ENCODE measurements around the gene ALG8.
"Not testable (repeated sequence)": the region's sequence is repeated elsewhere in the genome, so short reads cannot be mapped to it uniquely, and the experiment has no call there.

ALG8 gene

DNA sequence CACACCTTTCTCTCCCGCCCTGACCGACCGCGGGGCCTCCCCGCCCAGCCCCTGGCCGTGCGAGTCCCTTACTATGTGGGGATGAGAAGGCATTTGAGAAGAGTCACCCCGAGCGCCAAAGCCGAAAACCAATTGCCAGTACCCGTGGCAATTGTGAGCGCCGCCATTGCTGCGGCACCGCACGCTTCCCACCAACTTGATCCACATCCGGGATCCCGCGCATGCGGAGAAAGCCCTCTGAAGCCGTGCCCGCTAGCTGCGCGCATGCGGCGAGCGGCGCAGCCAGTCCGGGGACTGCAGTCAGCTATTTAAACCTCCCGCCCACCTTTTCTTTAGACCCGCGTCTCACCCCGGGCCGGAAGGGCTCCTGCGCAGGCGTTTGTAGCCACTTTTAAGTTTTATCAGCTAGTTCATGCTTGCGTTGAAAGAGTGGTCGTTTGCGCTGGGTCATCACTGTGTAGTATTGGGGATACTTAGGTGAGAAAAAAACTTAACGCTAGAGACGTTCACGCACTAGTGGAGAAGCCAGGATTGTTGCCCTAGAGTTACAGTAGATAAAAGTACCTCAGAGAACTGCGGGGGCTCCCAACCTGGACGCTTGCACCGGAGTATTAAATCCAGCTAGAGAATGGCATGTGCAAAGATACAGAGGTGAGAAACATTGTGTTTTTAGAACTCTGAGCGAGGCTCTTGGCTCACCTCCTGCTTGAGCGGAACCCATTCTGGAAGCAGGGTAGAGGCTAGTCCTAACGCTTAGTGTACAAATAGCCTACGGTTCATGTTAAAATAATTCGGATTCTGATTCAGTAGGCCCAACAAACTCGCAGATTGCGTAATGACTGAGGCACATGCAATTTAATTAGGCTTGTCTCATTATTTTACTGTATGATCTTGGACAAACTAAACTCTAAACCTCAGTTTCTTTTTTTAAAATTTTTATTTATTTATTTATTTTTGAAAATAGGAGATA, at the start of gene ALG8:
ALG8 (minus strand) TSS at position 205 of the 970 bp plus-strand sequence; CDS start at position 167, 38 bp downstream.
- DNase-seq, result peak; percentile 97

GRCh38 chr11:78188286-78189173, 49.1 kb upstream of the ALG8 start, which contains the start of the genes KCTD21 and USP35:
Gene KCTD21, minus strand, starts transcription at chr11:78188626. Its CDS starts 14,072 bp downstream, at chr11:78174554.
Gene USP35, plus strand, starts transcription at chr11:78188919. Its CDS starts 7,327 bp downstream, at chr11:78196246.
- DNase-seq, result peak; percentile 91 to 93

GRCh38 chr11:78187366-78188285, 48.2 kb upstream of the ALG8 start:
- DNase-seq, result peak; percentile 65 to 84

GRCh38 chr11:78181185-78181584, 41.8 kb upstream of the ALG8 start:
- no peak for DNase-seq

GRCh38 chr11:78180751-78181150, 41.3 kb upstream of the ALG8 start:
- DNase-seq, result no peak

GRCh38 chr11:78179459-78180071, 40.1 kb upstream of the ALG8 start:
- no peak for DNase-seq

- no peak for DNase-seq
These were observed 37.8 kb upstream of the ALG8 start for GRCh38 chr11:78177216-78177615.

DNA sequence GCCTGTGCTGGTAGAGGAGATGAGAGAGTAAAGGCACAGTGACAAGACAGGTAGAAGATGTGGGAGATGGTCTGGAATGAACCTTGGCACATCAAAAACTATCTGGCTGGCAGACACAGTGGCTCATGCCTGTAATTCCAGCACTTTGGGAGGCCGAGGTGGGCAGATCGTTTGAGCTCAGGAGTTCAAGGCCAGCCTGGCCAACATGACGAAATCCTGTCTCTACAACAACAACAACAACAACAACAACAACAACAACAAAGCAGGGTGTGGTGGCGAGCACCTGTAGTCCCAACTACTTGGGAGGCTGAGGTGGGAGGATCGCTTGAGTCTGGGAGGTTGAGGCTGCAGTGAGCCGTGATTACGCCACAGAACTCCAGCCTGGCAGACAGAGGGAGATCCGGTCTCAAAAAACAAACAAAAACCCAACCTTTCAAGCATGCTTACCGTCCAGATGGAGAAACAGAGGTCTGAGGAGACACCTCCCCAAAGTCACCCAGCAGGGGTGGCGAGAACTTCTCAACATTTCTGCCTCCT, 37.2 kb upstream of the ALG8 start:
- DNase-seq, result no peak

DNA sequence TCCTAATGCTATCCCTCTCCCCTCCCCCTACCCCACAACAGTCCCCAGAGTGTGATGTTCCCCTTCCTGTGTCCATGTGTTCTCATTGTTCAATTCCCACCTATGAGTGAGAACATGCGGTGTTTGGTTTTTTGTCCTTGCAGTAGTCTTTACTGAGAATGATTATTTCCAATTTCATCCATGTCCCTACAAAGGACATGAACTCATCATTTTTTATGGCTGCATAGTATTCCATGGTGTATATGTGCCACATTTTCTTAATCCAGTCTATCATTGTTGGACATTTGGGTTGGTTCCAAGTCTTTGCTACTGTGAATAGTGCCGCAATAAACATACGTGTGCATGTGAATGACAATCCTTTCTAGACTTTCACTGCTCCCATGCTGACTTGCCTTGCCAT, 36.4 kb upstream of the ALG8 start:
- not testable (repeated sequence) for DNase-seq

DNA sequence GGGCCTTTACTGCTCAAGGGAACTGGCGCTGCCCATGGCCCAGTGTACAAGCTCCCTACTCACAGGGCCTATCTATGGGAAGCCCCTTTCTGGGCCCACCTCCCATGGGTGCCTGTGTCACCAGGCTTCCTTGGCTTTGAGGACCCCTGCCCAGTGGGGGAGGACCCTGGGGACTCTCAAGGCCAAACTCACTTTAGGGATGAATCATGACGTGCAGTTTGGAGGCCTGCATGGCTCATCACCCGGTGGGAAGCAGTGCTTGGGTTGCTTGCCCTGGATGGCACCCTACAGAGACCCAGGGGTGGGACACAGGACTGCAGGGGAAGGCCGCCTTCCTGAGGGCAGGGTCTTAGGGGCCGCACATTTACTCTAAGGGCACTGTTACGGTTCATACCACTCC, 32.5 kb upstream of the ALG8 start:
- no peak for DNase-seq

- no peak for DNase-seq
These were observed 31.6 kb upstream of the ALG8 start for GRCh38 chr11:78170874-78171549.

DNA sequence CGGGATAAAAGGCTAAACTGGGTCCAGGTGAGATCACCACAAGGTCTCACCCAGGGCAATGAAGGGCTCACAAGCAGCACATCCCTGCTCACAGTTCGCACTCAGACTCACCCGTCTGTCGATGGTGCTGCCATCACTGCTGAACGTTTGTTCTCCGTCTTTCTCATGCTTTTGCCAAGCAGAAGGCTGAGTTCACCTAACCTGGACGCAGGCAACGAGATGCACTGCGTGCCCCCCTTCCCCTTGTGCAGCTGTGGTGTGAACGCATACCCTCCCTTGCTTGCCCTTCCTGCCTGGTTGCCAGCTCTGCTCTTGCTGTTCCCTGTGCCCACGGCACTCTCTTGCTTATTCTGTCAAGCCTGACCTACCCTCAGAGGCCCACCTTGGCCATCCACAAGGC, 31.0 kb upstream of the ALG8 start:
- no peak for DNase-seq

DNA sequence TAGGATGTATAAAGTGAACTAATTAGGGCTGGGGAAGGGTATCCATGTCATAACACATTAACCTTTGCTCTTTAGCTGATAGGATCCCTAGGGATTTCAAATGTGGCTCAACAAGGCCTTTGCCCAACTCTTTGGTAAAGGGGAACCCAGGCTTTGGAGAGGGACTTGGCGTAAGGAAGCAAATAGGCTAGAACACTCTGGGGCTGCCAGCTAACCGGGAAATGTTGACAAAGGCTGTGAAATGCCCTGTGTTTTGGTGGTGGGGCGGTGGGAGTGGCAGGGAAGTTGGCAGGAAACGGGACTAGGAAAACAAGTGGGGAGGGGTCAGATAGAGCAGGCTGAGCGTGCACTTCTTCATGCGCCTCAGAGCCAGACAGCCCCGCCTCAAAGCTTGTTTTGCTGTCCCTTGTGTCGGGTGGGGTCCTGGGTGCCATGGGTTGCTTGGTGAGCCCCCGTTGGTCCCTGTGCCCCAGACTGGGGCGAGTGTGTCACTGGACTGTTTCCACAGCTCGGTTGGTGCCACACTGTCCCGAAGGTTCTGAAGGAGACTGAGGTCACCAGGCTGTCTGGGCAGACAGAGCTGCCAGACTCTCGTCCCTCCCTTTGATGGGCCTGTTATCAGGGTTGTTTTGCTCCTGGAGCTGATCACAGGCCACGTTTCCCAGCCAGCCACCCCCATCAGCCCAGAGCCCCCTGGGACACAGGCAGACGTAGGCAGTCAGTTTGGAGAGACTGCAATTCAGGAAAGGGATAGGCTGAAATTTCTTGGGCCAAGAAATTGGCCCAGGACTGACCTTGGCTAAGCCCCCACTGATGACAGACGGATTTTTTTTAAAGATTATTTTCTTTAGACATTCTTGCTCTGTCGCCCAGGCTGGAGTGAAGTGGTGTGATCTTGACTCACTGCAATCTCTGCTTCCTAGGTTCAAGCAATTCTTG, 29.4 kb upstream of the ALG8 start:
- no peak for DNase-seq

- no peak for DNase-seq
These were observed 27.5 kb upstream of the ALG8 start for GRCh38 chr11:78166855-78167469.

DNA sequence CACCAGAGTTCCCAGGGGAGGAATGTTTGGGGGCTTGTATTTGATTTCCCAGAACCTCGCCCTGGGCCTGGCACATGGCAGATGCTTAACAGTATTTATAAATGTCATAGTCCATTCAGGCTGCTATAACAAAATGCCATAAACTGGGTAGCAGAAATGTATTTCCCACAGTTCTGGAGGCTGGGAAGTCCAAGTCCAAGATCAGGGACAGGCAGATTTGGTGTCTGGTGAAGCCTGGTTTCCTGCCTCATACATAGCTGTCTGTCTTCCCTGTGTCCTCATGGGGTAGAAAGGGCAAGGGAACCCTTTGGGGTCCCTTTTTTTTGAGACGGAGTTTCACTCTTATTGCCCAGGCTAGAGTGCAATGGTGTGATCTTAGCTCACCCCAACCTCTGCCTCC, 25.0 kb upstream of the ALG8 start:
- DNase-seq, result no peak

GRCh38 chr11:78163828-78164227, 24.4 kb upstream of the ALG8 start:
- DNase-seq, result no peak

DNA sequence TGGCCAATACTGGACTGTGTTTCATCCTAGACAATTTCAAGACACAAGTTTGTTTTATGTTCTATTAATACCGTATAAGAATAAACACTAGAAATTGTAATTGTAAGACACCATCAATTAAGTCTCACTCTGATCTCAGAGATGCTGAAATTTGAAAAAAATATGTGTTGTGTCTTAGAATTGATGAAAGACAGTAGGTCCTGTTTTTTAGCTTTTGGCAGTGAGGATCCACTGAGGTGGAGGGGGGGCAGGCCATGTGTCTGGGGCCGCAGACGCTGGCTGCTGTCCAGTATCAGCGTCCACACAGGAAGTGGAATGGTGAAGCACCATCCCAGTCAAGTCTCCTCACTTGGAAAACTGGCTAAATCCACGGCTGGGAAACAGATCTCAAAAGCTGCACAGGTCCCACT, 22.5 kb upstream of the ALG8 start:
- no peak for DNase-seq

GRCh38 chr11:78161346-78161745, 21.9 kb upstream of the ALG8 start:
- no peak for DNase-seq

DNA sequence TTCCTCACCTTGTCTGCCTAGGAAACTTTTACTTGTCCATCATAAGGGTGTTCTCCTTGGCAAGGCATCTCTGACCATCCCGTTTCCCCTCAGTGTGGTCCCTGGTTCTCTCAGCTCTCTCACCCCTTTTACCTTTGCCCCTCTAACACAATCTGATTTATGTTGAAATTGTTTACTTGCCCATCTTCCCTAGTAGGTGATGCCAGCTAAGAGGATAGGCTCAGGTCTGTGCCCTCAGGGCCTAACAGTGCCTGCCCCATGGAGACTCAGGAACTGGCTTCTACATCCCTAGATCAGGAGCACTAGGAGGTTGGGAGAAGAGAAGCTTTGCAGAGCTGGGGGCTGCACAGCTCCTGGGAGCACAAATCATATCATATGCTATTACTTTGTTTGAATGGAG, 21.1 kb upstream of the ALG8 start:
- DNase-seq, result no peak

Measured in CD4-positive, alpha-beta T cell treated with Interleukin-1 beta for 1 hour (primary cell).